Measurements from ENCODE around the gene NAA50. TPM values are rescaled to one million over a fixed set of nuclear protein-coding genes. Genes with fewer than 3 reads are reported as not detected.

Gene NAA50
- polyA plus RNA-seq, 3 donors from 2014 or later, result 58.0 to 80.1 (median 65.2) TPM

GRCh38 chr3:113753376-113753985, 7.4 kb upstream of the NAA50 start:
- no peak overlapping the region for H3K27ac Mint-ChIP-seq
- H3K4me3 Mint-ChIP-seq, result no peak overlapping the region
- no peak for DNase-seq
- peaks cover 0 to 3% (median 0%) of the 10 kb centered on the region in 6 donors for H3K9me3 Mint-ChIP-seq
- peaks cover 10 to 24% of the 10 kb centered on the region in 2 donors for H3K4me1 Mint-ChIP-seq
- H3K36me3 Mint-ChIP-seq, result peaks cover 0 to 4% (median 3%) of the 10 kb centered on the region in 3 donors
- no peaks in the 10 kb centered on the region for H3K27me3 Mint-ChIP-seq (ENCODE audit: low read depth in 3 of 3)

GRCh38 chr3:113751141-113751540, 5.1 kb upstream of the NAA50 start:
- H3K9me3 Mint-ChIP-seq, result no peaks in the 10 kb centered on the region
- H3K4me1 Mint-ChIP-seq, result peaks cover 28 to 38% of the 10 kb centered on the region in 2 donors
- no peak overlapping the region for H3K27ac Mint-ChIP-seq
- H3K36me3 Mint-ChIP-seq, result no peaks in the 10 kb centered on the region
- DNase-seq, result no peak
- peaks cover 8 to 13% (median 10%) of the 10 kb centered on the region in 3 donors for H3K27me3 Mint-ChIP-seq (ENCODE audit: low read depth in 3 of 3)
- H3K4me3 Mint-ChIP-seq, result no peak overlapping the region

GRCh38 chr3:113747283-113748046, 1.4 kb upstream of the NAA50 start:
- Mint-ChIP-seq H3K4me1 (peaks cover 56 to 68% of the 10 kb centered on the region in 2 donors), H3K9me3 (no peaks in the 10 kb centered on the region), H3K27ac (peak overlapping the region; percentile 100), H3K36me3 (no peaks in the 10 kb centered on the region), H3K4me3 (peak overlapping the region; percentile 93 to 100 (median 98)), H3K27me3 (ENCODE audit: low read depth in 3 of 3) (peaks cover 19 to 27% (median 23%) of the 10 kb centered on the region in 3 donors)
- peak in 2 of 3 donors; percentile 13 to 16 for DNase-seq

GRCh38 chr3:113746548-113747282, 666 bp upstream of the NAA50 start, which contains the start of gene ATP6V1A:
TSS of gene ATP6V1A (plus strand) at chr3:113747035. CDS start at chr3:113778754, 31,719 bp downstream.
- no peaks in the 10 kb centered on the region for H3K36me3 Mint-ChIP-seq
- H3K27me3 Mint-ChIP-seq (ENCODE audit: low read depth in 3 of 3), result peaks cover 19 to 27% (median 25%) of the 10 kb centered on the region in 3 donors
- peak within 1 kb of the TSS; percentile 93 to 100 (median 98) for H3K4me3 Mint-ChIP-seq
- peaks cover 63 to 76% of the 10 kb centered on the region in 2 donors for H3K4me1 Mint-ChIP-seq
- peak; percentile 89 to 92 (median 91) for DNase-seq
- H3K9me3 Mint-ChIP-seq, result no peaks in the 10 kb centered on the region
- peak within 1 kb of the TSS; percentile 100 for H3K27ac Mint-ChIP-seq

GRCh38 chr3:113744941-113745755, 901 bp downstream of the NAA50 start:
- peak overlapping the region; percentile 93 to 100 (median 98) for H3K4me3 Mint-ChIP-seq
- H3K9me3 Mint-ChIP-seq, result no peaks in the 10 kb centered on the region
- H3K27ac Mint-ChIP-seq, result peak overlapping the region; percentile 100
- no peaks in the 10 kb centered on the region for H3K36me3 Mint-ChIP-seq
- peak; percentile 79 to 83 (median 81) for DNase-seq
- peaks cover 19 to 27% (median 25%) of the 10 kb centered on the region in 3 donors for H3K27me3 Mint-ChIP-seq (ENCODE audit: low read depth in 3 of 3)
- H3K4me1 Mint-ChIP-seq, result peaks cover 76 to 91% of the 10 kb centered on the region in 2 donors

DNA sequence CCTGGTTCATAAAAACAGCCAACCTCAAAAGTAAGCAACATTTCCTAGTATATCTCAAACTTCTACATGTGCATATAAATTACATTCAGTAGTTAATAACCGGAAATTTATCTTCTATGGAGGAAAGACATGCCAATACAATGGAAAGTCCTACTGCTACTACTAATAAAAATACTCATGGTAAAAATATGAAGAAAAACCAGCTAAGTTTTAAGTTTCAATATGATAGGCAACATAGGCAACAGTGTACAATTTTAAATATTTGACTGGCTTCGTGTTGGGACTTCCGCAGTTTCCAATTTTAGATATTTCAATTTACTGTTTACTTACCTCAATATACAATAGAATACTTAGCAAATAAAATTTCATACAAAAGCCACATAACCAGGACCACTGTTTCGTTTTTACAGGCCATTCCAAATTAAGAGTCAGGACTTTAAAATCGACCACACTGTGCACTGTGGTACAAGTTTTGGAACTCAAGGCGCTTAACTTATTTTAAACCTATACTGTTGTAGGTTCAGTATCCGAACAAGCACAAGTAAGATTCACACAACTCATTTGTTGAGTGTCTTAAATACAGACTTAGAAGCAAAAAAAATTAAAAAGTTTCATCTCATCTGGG, 2.9 kb downstream of the NAA50 start:
- Mint-ChIP-seq H3K4me1 (peaks cover 74 to 92% of the 10 kb centered on the region in 2 donors), H3K27ac (peak overlapping the region; percentile 100), H3K27me3 (ENCODE audit: low read depth in 3 of 3) (peaks cover 19 to 29% (median 25%) of the 10 kb centered on the region in 3 donors), H3K36me3 (no peaks in the 10 kb centered on the region), H3K4me3 (peak overlapping the region; percentile 41 to 98 (median 93)), H3K9me3 (peaks cover 0 to 2% (median 0%) of the 10 kb centered on the region in 6 donors)
- DNase-seq, result peak in 2 of 3 donors; percentile 17 to 43

DNA sequence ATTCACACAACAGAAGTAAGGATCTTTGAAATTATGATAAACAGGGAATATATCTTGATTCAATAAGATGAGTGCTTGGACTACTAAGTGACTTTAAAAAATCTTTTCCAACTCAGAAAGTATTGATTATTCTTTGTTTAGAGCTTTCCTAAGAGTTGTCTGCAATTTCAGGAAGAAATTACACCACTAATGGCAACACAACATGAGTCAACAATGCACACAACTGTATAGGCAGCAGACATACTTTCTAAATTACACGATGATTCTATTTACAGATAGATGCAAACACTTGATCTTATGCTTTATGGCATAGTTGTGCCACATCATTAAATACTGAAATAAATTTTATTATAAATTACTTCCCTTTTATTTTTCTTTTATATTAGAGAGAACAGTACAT, 4.4 kb downstream of the NAA50 start:
- no peak for DNase-seq

DNA sequence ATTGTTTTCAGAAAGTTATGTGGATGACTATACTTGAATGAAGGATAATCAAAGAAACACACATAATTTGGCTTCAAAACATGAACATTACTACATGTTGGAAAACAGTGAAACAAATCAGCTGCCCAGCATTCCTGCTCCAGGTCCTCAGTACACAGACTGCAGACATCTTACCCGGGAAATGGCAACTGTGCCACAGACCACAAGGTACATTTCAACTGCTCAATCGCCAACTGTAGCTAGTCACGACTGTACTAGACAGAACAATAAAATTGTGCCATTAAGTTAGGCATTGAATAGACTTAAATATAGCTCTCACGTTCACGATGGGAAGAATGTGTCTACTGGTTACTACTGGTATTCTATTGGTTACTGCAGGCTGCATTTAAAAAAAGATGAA, 5.0 kb downstream of the NAA50 start:
- DNase-seq, result peak in 1 of 3 donors; percentile 12
- Mint-ChIP-seq H3K36me3 (no peaks in the 10 kb centered on the region), H3K4me3 (peak overlapping the region; percentile 18 to 98 (median 43)), H3K4me1 (peaks cover 64 to 93% of the 10 kb centered on the region in 2 donors), H3K27me3 (ENCODE audit: low read depth in 3 of 3) (peaks cover 10 to 16% (median 14%) of the 10 kb centered on the region in 3 donors), H3K9me3 (peaks cover 0 to 2% (median 0%) of the 10 kb centered on the region in 6 donors), H3K27ac (peak overlapping the region; percentile 93 to 100 (median 100))

More for the DNA sequence above, 4.4 kb downstream of the NAA50 start:
- Mint-ChIP-seq H3K4me1 (peaks cover 65 to 91% of the 10 kb centered on the region in 2 donors), H3K4me3 (peak overlapping the region; percentile 43 to 98 (median 74)), H3K27ac (peak overlapping the region; percentile 100), H3K9me3 (peaks cover 0 to 2% (median 0%) of the 10 kb centered on the region in 6 donors), H3K36me3 (no peaks in the 10 kb centered on the region), H3K27me3 (ENCODE audit: low read depth in 3 of 3) (peaks cover 16 to 21% (median 19%) of the 10 kb centered on the region in 3 donors)

GRCh38 chr3:113736548-113737089, 9.4 kb downstream of the NAA50 start:
- DNase-seq, result peak; percentile 66 to 75 (median 66)
- peaks cover 0 to 2% (median 0%) of the 10 kb centered on the region in 3 donors for H3K27me3 Mint-ChIP-seq (ENCODE audit: low read depth in 3 of 3)
- H3K36me3 Mint-ChIP-seq, result no peaks in the 10 kb centered on the region
- peak overlapping the region; percentile 78 to 91 (median 89) for H3K27ac Mint-ChIP-seq
- peaks cover 31 to 73% of the 10 kb centered on the region in 2 donors for H3K4me1 Mint-ChIP-seq
- H3K9me3 Mint-ChIP-seq, result peaks cover 0 to 2% (median 0%) of the 10 kb centered on the region in 6 donors
- H3K4me3 Mint-ChIP-seq, result no peak overlapping the region

DNA sequence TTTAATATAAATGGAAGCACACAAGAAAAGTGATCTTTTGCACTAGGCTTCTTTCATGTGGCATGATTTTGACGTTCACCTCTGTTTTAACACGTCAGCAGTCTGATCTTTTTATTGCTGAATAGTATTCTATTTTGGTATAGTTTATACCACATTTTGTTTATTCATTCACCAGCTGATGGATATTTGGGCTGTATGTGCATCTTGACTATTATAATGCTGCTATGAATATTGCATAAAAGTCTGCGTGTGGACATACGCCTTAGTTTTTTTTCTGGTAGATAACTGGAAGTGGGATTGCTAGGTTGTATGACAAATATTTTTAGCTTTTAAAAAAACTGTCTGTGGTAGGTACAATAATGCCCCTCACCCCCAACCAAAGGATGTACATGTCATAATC, 14.4 kb downstream of the NAA50 start:
- Mint-ChIP-seq H3K36me3 (peaks cover 0 to 4% (median 3%) of the 10 kb centered on the region in 3 donors), H3K27ac (peak overlapping the region in 1 of 6 donors; percentile 34), H3K4me1 (peaks cover 17 to 40% of the 10 kb centered on the region in 2 donors), H3K9me3 (no peaks in the 10 kb centered on the region), H3K4me3 (no peak overlapping the region), H3K27me3 (ENCODE audit: low read depth in 3 of 3) (no peaks in the 10 kb centered on the region)
- DNase-seq, result no peak

DNA sequence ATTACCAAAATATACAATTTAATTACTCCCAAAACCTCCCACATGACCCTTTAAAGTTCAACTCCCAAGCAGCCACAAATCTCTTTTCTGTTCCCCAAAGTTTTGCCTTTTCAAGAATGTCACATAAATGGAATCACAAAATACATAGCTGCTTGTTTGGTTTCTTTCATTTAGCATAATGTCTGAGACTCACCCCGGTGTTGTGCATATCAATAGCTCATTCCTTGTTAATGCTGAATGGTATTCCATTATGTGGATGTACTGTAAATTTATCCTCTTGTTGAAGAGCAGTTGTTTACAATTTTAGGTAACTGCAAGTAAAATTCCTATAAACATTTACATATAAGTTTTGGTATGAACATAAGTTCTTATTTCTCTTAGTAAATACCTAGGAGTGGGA, 15.5 kb downstream of the NAA50 start:
- Mint-ChIP-seq H3K27ac (peak overlapping the region in 4 of 6 donors; percentile 30 to 66 (median 48)), H3K27me3 (ENCODE audit: low read depth in 3 of 3) (no peaks in the 10 kb centered on the region), H3K4me1 (peaks cover 12 to 39% of the 10 kb centered on the region in 2 donors), H3K36me3 (peaks cover 0 to 4% (median 3%) of the 10 kb centered on the region in 3 donors), H3K4me3 (no peak overlapping the region), H3K9me3 (no peaks in the 10 kb centered on the region)
- DNase-seq, result no peak

DNA sequence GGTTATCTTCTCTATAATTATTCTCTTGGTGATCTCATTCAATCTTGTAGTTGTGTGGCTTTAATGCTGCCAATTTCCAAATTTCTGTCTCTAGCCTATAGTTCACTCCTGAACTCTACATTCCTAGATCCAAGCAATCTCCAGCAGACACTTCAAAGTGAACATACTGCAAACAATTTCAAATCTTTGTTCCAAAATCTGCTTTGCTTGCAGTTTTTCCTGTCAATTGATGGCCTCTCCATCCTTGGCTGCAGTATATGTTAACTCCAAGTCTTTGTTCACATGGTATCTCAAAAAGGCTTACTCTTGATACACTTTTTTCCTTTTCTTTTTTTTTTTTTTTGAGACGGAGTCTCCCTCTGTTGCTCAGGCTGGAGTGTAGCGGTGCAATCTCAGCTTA, 17.4 kb downstream of the NAA50 start:
- no peak overlapping the region for H3K27ac Mint-ChIP-seq
- H3K9me3 Mint-ChIP-seq, result no peaks in the 10 kb centered on the region
- no peak for DNase-seq
- peaks cover 17 to 37% of the 10 kb centered on the region in 2 donors for H3K4me1 Mint-ChIP-seq
- no peak overlapping the region for H3K4me3 Mint-ChIP-seq
- H3K36me3 Mint-ChIP-seq, result peaks cover 0 to 4% (median 3%) of the 10 kb centered on the region in 3 donors
- no peaks in the 10 kb centered on the region for H3K27me3 Mint-ChIP-seq (ENCODE audit: low read depth in 3 of 3)
